HepG2 (cell line): Measurements from ENCODE around the gene MIEF1. TPM values are rescaled to one million over a fixed set of nuclear protein-coding genes. Genes with fewer than 3 reads are reported as not detected.

Experiments
- HNRNPL ChIP-seq: fragments of 200-400 bp; formaldehyde crosslinking; IDR thresholded peaks from 2 replicates; pipeline ENCODE4 v1.6.1; 2017; ENCODE audit warnings: mild to moderate bottlenecking, low read depth, low read length
- HNRNPLL ChIP-seq: fragments of 200-400 bp; formaldehyde crosslinking; IDR thresholded peaks from 2 replicates; pipeline ENCODE4 v1.6.1; 2017; ENCODE audit warnings: mild to moderate bottlenecking, low read depth, low read length; ENCODE audit not compliant: poor library complexity, severe bottlenecking
- HOXD1 ChIP-seq: sonication (generic); formaldehyde crosslinking; IDR thresholded peaks from 2 replicates; pipeline ENCODE4 v1.5.0; 2020; ENCODE audit warnings: missing genetic modification reagents
- RAD21 ChIP-seq: fragments of 450-650 bp; formaldehyde crosslinking; IDR thresholded peaks from 2 replicates; pipeline ENCODE4 v1.5.0; 2020; ENCODE audit warnings: mild to moderate bottlenecking
- SPEN ChIP-seq: sonication (generic); formaldehyde crosslinking; IDR thresholded peaks from 2 replicates; pipeline ENCODE4 v1.5.1; 2020; ENCODE audit warnings: low read depth, mild to moderate bottlenecking, missing genetic modification reagents
- TAF15 ChIP-seq: fragments of 200-400 bp; formaldehyde crosslinking; IDR thresholded peaks from one replicate; pipeline ENCODE4 v1.6.1; 2018; ENCODE audit warnings: mild to moderate bottlenecking, low read depth, low read length; ENCODE audit not compliant: poor library complexity, severe bottlenecking
- ZMAT3 ChIP-seq: sonication (generic); formaldehyde crosslinking; conservative IDR thresholded peaks from 2 replicates; pipeline ENCODE4 v1.7.0; 2021; ENCODE audit warnings: missing genetic modification reagents
- ZNF282 ChIP-seq: fragments of 450-650 bp; IDR thresholded peaks from 2 replicates; pipeline ENCODE4 v1.6.1; 2018; ENCODE audit not compliant: partially characterized antibody
- ZNF333 ChIP-seq: sonication (generic); formaldehyde crosslinking; IDR thresholded peaks from 2 replicates; pipeline ENCODE4 v1.4.0; 2020; ENCODE audit warnings: mild to moderate bottlenecking, missing genetic modification reagents, borderline replicate concordance
- ZNF451 ChIP-seq: sonication (generic); formaldehyde crosslinking; IDR thresholded peaks from 2 replicates; pipeline ENCODE4 v1.5.0; 2020; ENCODE audit warnings: mild to moderate bottlenecking, missing genetic modification reagents
- ZNF572 ChIP-seq: sonication (generic); formaldehyde crosslinking; IDR thresholded peaks from 2 replicates; pipeline ENCODE4 v1.5.1; 2020; ENCODE audit warnings: mild to moderate bottlenecking, missing genetic modification reagents
- ZNF644 ChIP-seq: IDR thresholded peaks from 2 replicates; pipeline ENCODE4 v1.6.1; 2016; ENCODE audit warnings: low read depth
- ZSCAN29 ChIP-seq: sonication (generic); formaldehyde crosslinking; conservative IDR thresholded peaks from 2 replicates; pipeline ENCODE4 v1.4.0; 2020; ENCODE audit warnings: mild to moderate bottlenecking, missing genetic modification reagents
- polyA plus RNA-seq, 8 experiments: library from polyadenylated mRNA; depleted of rRNA in 3 of 8; stranded (reverse) in 7 of 8; unstranded in 1 of 8; fragments of >200 nt; fragmentation: Illumina TruSeq in 4 of 8; extraction: Trizol in 4 of 8; gene quantifications; 2 replicates each; pipeline versions ENCODE4 v1.2.1 to v1.2.3, GENCODE V29; 2011 to 2016; ENCODE audit warnings: low read depth in 4 of 8, missing spikeins in 1 of 8, mixed read lengths in 1 of 8; ENCODE audit not compliant: insufficient read depth in 1 of 8
- total RNA-seq, 5 experiments: library from RNA; depleted of rRNA; stranded (reverse); fragments of >200 nt; fragmentation: Illumina TruSeq; extraction: Trizol; gene quantifications; 2 replicates each; pipeline ENCODE4 v1.2.3, GENCODE V29; 2016; ENCODE audit warnings: low read depth in 1 of 5
- TF ChIP-seq, protein P1 (sequence below), 2 experiments: sonication (generic) in 1 of 2; formaldehyde crosslinking in 1 of 2; IDR thresholded peaks; 2 replicates each; pipeline versions ENCODE4 v1.4.0 to v1.6.1; 2018 to 2020; ENCODE audit warnings: missing genetic modification reagents in 2 of 2, borderline replicate concordance in 1 of 2, low read depth in 1 of 2, mild to moderate bottlenecking in 1 of 2, missing biosample characterization in 1 of 2
- TF ChIP-seq, protein P2 (sequence below): sonication (generic); IDR thresholded peaks from 2 replicates; pipeline ENCODE4 v1.6.1; 2016; ENCODE audit warnings: low read depth, borderline replicate concordance
- TF ChIP-seq, protein P3 (sequence below): sonication (generic); formaldehyde crosslinking; IDR thresholded peaks from 2 replicates; pipeline ENCODE4 v1.9.0; 2022; ENCODE audit warnings: low read depth, missing genetic modification reagents
- TF ChIP-seq, protein P4 (sequence below): sonication (generic); formaldehyde crosslinking; IDR thresholded peaks from 2 replicates; pipeline ENCODE4 v1.4.0; 2020; ENCODE audit warnings: missing genetic modification reagents, borderline replicate concordance
- TF ChIP-seq, protein P5 (sequence below): sonication (generic); formaldehyde crosslinking; IDR thresholded peaks from 2 replicates; pipeline ENCODE4 v1.5.1; 2020; ENCODE audit warnings: mild to moderate bottlenecking, moderate library complexity, missing genetic modification reagents

The MIEF1 gene
- total and polyA plus RNA-seq, 2 of the 13 experiments (the other 11 are each of a cell fraction or from before 2014, with no cell fraction given) = 21.7 to 34.8 TPM

DNA sequence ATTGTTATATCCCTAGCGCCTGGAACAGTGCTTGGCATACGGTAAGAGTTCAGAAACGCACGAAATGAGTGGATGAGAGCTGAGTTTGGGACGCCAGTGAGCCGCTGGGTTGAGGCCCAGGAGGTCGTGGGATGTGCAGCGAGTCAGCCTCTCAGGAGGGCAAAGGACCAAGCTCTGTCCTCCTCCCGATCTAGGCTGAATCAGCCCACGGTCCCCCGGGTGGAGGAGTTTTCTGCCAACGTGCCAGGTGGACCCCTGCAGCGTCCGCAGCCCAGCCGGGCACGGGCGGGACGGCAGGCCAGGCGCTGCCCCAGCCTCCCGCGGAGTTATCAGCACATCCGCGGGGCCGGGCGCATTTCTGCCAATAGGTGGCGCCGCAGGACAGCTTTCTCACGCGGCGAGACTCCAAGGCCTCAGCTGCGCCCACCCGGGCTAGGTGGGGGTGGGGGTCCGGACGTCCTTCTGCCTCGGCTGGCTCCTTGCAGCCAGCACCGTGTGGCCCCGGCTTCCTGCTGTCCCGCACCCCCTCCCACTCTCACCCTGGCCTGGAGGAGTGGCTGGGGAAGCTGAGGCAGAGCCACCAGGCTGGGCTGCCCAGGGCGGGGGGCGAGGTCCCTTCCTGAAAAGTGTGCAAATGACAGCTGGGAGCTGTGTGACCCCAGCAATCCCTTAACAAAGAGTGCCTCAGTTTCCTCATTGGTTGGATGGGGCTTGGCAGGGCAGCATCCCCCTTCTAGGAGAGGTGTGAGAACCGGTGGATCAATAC is 32.7 kb downstream of the MIEF1 start (continued):
- TF ChIP-seq, protein P1, sequence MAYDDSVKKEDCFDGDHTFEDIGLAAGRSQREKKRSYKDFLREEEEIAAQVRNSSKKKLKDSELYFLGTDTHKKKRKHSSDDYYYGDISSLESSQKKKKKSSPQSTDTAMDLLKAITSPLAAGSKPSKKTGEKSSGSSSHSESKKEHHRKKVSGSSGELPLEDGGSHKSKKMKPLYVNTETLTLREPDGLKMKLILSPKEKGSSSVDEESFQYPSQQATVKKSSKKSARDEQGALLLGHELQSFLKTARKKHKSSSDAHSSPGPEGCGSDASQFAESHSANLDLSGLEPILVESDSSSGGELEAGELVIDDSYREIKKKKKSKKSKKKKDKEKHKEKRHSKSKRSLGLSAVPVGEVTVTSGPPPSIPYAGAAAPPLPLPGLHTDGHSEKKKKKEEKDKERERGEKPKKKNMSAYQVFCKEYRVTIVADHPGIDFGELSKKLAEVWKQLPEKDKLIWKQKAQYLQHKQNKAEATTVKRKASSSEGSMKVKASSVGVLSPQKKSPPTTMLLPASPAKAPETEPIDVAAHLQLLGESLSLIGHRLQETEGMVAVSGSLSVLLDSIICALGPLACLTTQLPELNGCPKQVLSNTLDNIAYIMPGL (CRISPR knock-in tag; IDR thresholded peaks at IDR 0.05; ENCODE audit: borderline replicate concordance in 1 of 2, low read depth in 1 of 2) = peak; percentile 83 to 85; a peak in 2 of 4 replicates
- TF ChIP-seq HNRNPLL (peak; percentile 52), ZNF572 (CRISPR knock-in tag) (0 out of 2 replicates have a peak, but pooled peaks have one; percentile 4), ZNF333 (CRISPR knock-in tag) (0 out of 2 replicates have a peak, but pooled peaks have one; percentile 23), RAD21 (CRISPR knock-in tag) (peak; percentile 95), HOXD1 (CRISPR knock-in tag) (no peak), ZNF282 (no peak), SPEN (peak; percentile 43), TAF15 (no peak), ZNF451 (CRISPR knock-in tag) (no peak; the same call in 1 of the 2 replicates), HNRNPL (peak; percentile 87; the same call in 1 of the 2 replicates), ZMAT3 (CRISPR knock-in tag) (no peak; the same call in 1 of the 2 replicates), ZNF644 (CRISPR knock-in tag) (no peak), ZSCAN29 (CRISPR knock-in tag) (0 out of 2 replicates have a peak, but pooled peaks have one; percentile 47)
- TF ChIP-seq, protein P2, sequence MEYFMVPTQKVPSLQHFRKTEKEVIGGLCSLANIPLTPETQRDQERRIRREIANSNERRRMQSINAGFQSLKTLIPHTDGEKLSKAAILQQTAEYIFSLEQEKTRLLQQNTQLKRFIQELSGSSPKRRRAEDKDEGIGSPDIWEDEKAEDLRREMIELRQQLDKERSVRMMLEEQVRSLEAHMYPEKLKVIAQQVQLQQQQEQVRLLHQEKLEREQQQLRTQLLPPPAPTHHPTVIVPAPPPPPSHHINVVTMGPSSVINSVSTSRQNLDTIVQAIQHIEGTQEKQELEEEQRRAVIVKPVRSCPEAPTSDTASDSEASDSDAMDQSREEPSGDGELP = peak; percentile 54; the same call in 1 of the 2 replicates
- TF ChIP-seq, protein P3, sequence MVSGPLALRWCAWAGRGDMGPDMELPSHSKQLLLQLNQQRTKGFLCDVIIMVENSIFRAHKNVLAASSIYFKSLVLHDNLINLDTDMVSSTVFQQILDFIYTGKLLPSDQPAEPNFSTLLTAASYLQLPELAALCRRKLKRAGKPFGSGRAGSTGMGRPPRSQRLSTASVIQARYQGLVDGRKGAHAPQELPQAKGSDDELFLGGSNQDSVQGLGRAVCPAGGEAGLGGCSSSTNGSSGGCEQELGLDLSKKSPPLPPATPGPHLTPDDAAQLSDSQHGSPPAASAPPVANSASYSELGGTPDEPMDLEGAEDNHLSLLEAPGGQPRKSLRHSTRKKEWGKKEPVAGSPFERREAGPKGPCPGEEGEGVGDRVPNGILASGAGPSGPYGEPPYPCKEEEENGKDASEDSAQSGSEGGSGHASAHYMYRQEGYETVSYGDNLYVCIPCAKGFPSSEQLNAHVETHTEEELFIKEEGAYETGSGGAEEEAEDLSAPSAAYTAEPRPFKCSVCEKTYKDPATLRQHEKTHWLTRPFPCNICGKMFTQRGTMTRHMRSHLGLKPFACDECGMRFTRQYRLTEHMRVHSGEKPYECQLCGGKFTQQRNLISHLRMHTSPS (CRISPR knock-in tag) = 0 out of 2 replicates have a peak, but pooled peaks have one; percentile 58
- TF ChIP-seq, protein P4, sequence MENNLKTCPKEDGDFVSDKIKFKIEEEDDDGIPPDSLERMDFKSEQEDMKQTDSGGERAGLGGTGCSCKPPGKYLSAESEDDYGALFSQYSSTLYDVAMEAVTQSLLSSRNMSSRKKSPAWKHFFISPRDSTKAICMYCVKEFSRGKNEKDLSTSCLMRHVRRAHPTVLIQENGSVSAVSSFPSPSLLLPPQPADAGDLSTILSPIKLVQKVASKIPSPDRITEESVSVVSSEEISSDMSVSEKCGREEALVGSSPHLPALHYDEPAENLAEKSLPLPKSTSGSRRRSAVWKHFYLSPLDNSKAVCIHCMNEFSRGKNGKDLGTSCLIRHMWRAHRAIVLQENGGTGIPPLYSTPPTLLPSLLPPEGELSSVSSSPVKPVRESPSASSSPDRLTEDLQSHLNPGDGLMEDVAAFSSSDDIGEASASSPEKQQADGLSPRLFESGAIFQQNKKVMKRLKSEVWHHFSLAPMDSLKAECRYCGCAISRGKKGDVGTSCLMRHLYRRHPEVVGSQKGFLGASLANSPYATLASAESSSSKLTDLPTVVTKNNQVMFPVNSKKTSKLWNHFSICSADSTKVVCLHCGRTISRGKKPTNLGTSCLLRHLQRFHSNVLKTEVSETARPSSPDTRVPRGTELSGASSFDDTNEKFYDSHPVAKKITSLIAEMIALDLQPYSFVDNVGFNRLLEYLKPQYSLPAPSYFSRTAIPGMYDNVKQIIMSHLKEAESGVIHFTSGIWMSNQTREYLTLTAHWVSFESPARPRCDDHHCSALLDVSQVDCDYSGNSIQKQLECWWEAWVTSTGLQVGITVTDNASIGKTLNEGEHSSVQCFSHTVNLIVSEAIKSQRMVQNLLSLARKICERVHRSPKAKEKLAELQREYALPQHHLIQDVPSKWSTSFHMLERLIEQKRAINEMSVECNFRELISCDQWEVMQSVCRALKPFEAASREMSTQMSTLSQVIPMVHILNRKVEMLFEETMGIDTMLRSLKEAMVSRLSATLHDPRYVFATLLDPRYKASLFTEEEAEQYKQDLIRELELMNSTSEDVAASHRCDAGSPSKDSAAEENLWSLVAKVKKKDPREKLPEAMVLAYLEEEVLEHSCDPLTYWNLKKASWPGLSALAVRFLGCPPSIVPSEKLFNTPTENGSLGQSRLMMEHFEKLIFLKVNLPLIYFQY (CRISPR knock-in tag) = peak; percentile 44; the same call in 1 of the 2 replicates
- TF ChIP-seq, protein P5, sequence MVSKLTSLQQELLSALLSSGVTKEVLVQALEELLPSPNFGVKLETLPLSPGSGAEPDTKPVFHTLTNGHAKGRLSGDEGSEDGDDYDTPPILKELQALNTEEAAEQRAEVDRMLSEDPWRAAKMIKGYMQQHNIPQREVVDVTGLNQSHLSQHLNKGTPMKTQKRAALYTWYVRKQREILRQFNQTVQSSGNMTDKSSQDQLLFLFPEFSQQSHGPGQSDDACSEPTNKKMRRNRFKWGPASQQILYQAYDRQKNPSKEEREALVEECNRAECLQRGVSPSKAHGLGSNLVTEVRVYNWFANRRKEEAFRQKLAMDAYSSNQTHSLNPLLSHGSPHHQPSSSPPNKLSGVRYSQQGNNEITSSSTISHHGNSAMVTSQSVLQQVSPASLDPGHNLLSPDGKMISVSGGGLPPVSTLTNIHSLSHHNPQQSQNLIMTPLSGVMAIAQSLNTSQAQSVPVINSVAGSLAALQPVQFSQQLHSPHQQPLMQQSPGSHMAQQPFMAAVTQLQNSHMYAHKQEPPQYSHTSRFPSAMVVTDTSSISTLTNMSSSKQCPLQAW (CRISPR knock-in tag) = peak; percentile 73
